ENCODE results near the gene LRIG3.
"Not testable (repeated sequence)": the region's sequence is repeated elsewhere in the genome, so short reads cannot be mapped to it uniquely, and the experiment has no call there.

GRCh38 chr12:58902726-58903125 lies 17.6 kb downstream of the LRIG3 start:
- TF ChIP-seq CTCF (IDR thresholded peaks at IDR 0.05; ENCODE audit: low read depth, low read length); EZH2phosphoT487 (IDR thresholded peaks at IDR 0.05; ENCODE audit: low read depth): not testable (repeated sequence)

Data from OCI-LY3 (cell line).